ENCODE measurements around the gene CHST4.
A peak's percentile ranks its signal among the peaks of the same experiment; 100 is the strongest.
"Not testable (repeated sequence)": the region's sequence is repeated elsewhere in the genome, so short reads cannot be mapped to it uniquely, and the experiment has no call there.

CHST4 gene

GRCh38 chr16:71526111-71526631, at the start of gene CHST4:
CHST4 (plus strand) TSS chr16:71526426; CDS start chr16:71536678, 10,252 bp downstream.
- DNase-seq (ENCODE audit: low read depth in 2 of 2), result no peak

GRCh38 chr16:71476457-71477124, 49.6 kb upstream of the CHST4 start:
- DNase-seq (ENCODE audit: low read depth in 2 of 2), result no peak

GRCh38 chr16:71479420-71479819, 46.8 kb upstream of the CHST4 start:
- DNase-seq (ENCODE audit: low read depth in 2 of 2), result no peak

GRCh38 chr16:71480956-71481355, 45.3 kb upstream of the CHST4 start:
- no peak for DNase-seq (ENCODE audit: low read depth in 2 of 2)

- DNase-seq (ENCODE audit: low read depth in 2 of 2), result no peak
These were observed 43.7 kb upstream of the CHST4 start for GRCh38 chr16:71482569-71482968.

GRCh38 chr16:71484006-71484893, 42.0 kb upstream of the CHST4 start:
- DNase-seq (ENCODE audit: low read depth in 2 of 2), result peak; percentile 71 to 73

- DNase-seq (ENCODE audit: low read depth in 2 of 2), result no peak
These were observed 37.1 kb upstream of the CHST4 start, which contains the start of gene ZNF19 for GRCh38 chr16:71489122-71489521. ZNF19 (minus strand) TSS chr16:71489324; CDS start chr16:71482114, 7,210 bp downstream.

- DNase-seq (ENCODE audit: low read depth in 2 of 2), result no peak
These were observed 35.9 kb upstream of the CHST4 start for GRCh38 chr16:71490361-71490760.

GRCh38 chr16:71491054-71491453, 35.2 kb upstream of the CHST4 start:
- no peak for DNase-seq (ENCODE audit: low read depth in 2 of 2)

GRCh38 chr16:71492786-71493185, 33.4 kb upstream of the CHST4 start:
- DNase-seq (ENCODE audit: low read depth in 2 of 2), result no peak

- DNase-seq (ENCODE audit: low read depth in 2 of 2), result no peak
These were observed 33.0 kb upstream of the CHST4 start for GRCh38 chr16:71493213-71493612.

GRCh38 chr16:71498031-71498430, 28.2 kb upstream of the CHST4 start:
- no peak for DNase-seq (ENCODE audit: low read depth in 2 of 2)

GRCh38 chr16:71499775-71500364, 26.4 kb upstream of the CHST4 start:
- peak in 1 of 2 donors; percentile 7 for DNase-seq (ENCODE audit: low read depth in 2 of 2)

- DNase-seq (ENCODE audit: low read depth in 2 of 2), result no peak
These were observed 25.3 kb upstream of the CHST4 start for GRCh38 chr16:71500964-71501363.

- DNase-seq (ENCODE audit: low read depth in 2 of 2), result no peak
These were observed 24.7 kb upstream of the CHST4 start for GRCh38 chr16:71501547-71501946.

- DNase-seq (ENCODE audit: low read depth in 2 of 2), result not testable (repeated sequence)
These were observed 22.2 kb upstream of the CHST4 start for GRCh38 chr16:71504051-71504450.

- no peak for DNase-seq (ENCODE audit: low read depth in 2 of 2)
These were observed 21.3 kb upstream of the CHST4 start for GRCh38 chr16:71504901-71505300.

GRCh38 chr16:71507061-71507460, 19.2 kb upstream of the CHST4 start:
- no peak for DNase-seq (ENCODE audit: low read depth in 2 of 2)

- no peak for DNase-seq (ENCODE audit: low read depth in 2 of 2)
These were observed 12.9 kb upstream of the CHST4 start for GRCh38 chr16:71513302-71513701.

- no peak for DNase-seq (ENCODE audit: low read depth in 2 of 2)
These were observed 11.8 kb upstream of the CHST4 start for GRCh38 chr16:71514476-71514875.

GRCh38 chr16:71515026-71515425, 11.2 kb upstream of the CHST4 start:
- DNase-seq (ENCODE audit: low read depth in 2 of 2), result no peak

GRCh38 chr16:71520550-71520949, 5.7 kb upstream of the CHST4 start:
- no peak for DNase-seq (ENCODE audit: low read depth in 2 of 2)

Measured in stimulated activated CD8-positive, alpha-beta memory T cell treated with anti-CD3 and anti-CD28 coated beads, Interleukin-7, amount 100 ng/mL, for 4 hours (primary cell).